ENCODE results near the gene NOXO1.

NOXO1 gene

DNA sequence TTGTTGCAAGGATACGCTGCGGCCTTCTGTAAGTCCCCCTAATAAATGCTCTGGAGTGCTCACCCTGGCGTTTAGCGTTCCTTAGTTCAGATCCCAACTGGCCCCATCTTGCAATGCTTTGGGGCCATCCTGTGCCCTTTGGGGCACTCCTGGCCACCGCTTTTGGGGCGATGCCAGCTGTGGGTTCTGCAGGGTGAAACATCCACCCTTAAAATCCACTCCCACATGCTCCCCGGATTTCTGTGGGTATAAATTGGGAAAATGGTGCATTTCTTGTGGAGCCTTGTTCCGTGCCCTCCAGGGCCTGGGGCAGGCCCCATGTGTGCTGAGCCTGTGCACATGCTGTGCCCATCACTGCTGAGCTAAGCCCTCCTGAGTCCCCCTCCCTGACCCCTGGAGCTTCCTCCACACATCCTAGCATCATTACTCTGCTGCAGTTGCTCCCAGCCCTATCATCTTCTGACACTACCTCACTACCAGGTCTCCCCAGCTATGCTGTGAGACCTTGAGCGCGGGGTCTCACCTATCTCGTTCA is 44.3 kb downstream of the NOXO1 start:
- ChIA-PET CTCF (no interaction called here), POLR2A (ENCODE audit: low non-redundant PET) (no interaction called here)
- no peak for DNase-seq (ENCODE audit: low spot score)
- peak overlapping the region; percentile 65; the same call in 1 of the 2 replicates for H3K27ac ChIP-seq
- TF ChIP-seq, protein P1, sequence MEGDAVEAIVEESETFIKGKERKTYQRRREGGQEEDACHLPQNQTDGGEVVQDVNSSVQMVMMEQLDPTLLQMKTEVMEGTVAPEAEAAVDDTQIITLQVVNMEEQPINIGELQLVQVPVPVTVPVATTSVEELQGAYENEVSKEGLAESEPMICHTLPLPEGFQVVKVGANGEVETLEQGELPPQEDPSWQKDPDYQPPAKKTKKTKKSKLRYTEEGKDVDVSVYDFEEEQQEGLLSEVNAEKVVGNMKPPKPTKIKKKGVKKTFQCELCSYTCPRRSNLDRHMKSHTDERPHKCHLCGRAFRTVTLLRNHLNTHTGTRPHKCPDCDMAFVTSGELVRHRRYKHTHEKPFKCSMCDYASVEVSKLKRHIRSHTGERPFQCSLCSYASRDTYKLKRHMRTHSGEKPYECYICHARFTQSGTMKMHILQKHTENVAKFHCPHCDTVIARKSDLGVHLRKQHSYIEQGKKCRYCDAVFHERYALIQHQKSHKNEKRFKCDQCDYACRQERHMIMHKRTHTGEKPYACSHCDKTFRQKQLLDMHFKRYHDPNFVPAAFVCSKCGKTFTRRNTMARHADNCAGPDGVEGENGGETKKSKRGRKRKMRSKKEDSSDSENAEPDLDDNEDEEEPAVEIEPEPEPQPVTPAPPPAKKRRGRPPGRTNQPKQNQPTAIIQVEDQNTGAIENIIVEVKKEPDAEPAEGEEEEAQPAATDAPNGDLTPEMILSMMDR (conservative IDR thresholded peaks at IDR 0.05; ENCODE audit: low read depth): no peak

DNA sequence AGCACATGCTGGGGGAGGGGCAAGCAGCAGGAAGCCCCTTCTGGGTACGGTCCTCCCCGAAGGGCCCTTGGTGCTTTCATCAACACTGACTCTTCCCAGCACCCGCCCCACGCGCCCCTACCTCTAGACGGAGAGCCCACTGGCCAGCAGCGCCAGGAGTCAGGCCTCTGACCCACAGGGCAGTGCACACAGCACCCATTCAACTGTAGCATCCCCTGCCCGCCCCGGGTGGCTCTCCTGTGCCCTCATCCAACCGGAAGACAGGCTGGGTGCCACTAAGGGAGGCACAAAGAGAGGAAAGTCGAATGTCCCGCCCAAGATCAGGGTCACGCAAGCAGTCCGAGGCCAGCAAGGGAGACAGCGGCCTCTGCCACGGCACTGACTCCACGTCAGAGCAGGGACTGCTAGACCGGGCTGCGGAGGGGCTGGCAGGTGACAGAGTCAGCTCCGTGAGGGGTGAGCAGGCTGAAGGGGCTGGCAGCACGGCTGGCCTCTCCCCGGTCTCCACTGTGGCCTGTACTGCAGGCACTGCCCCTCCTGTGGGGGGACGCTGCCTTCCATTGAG is 48.1 kb downstream of the NOXO1 start:
- TF ChIP-seq, protein P1 (conservative IDR thresholded peaks at IDR 0.05; ENCODE audit: low read depth): no peak
- POLR2A ChIA-PET (ENCODE audit: low non-redundant PET): no interaction called here
- no peak for DNase-seq (ENCODE audit: low spot score)
- H3K27ac ChIP-seq: no peak overlapping the region
- CTCF ChIA-PET: interaction anchor here (0.5 to 2.0 kb wide), 4 partner anchors 9 to 259 kb away, joined by 3 to 7 read pairs (median 4); no protein-coding TSS in a partner anchor

DNA sequence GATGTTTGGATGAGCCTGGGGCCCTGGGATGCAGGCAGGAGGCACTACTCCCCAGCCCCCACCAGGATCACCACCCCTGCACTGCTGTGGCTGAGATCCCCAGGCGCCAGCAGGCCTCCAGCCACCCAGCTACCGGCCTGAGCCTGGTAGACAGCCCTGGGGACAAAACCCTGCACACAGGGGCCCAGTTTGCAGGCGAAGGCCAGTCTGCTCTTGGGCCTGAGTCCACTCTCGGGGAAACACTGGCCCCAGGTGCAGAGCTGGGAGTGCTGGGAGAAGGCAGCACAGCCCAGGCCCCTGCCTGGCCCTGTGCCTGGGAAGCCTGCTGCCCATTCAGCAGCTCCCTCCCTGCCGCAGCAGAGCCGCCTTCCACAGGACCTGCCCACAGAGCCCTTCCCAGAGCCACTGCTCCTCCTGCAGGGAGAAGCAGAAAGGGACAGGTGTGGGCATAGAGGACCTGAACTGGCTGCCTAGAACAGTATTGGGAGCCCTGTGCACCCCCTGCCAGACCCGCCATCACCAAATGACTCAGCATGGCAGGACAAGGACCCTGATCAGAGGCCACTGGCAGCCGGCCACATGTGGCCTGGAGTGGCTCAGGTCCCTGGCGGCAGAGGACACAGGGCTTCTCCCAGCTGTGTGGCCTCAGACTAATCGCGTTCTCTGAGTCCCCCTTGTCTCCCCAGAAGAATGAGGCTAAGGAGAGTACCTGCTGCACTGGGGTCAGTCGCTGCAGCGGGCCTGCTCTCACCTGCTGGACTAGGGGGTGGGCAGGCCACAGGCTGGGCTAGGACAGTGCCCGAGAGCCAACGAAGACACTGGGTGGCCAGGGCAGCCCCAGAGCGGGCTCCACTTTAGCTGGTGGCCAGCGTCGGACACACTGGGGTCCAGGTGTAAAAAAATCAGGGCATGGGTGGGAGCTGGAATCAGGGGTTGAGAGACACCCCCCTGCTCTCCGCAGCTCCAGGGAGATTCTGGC is 48.9 kb downstream of the NOXO1 start:
- ChIA-PET POLR2A (ENCODE audit: low non-redundant PET) (no interaction called here), CTCF (interaction anchor here (0.5 to 2.0 kb wide), 9 partner anchors 8 to 260 kb away, joined by 3 to 7 read pairs (median 4); no protein-coding TSS in a partner anchor)
- H3K27ac ChIP-seq: no peak overlapping the region
- no peak for DNase-seq (ENCODE audit: low spot score)
- TF ChIP-seq, protein P1 (conservative IDR thresholded peaks at IDR 0.05; ENCODE audit: low read depth): no peak

DNA sequence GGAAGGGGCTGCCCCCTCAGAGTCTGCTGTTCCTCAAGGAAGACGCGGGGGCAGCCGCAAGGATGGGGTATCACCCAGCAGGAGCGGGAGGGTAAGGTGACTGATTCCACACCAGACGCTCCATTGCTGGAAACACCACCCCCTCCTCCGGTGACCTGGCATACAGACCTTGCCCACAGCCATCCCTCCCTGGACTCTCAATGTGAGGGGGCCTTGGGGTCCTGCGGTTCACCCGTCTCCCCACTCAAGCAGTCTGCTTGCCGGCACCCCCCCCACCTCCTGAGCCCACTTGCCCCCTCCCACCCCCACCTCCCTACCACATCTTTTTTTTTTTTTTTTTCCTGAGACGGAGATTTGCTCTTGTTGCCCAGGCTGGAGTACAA is 50.9 kb downstream of the NOXO1 start:
- CTCF ChIA-PET: interaction anchor here (0.6 to 2.5 kb wide), 7 partner anchors 11 to 101 kb away, joined by 3 to 12 read pairs (median 4); no protein-coding TSS in a partner anchor
- no peak for DNase-seq (ENCODE audit: low spot score)
- POLR2A ChIA-PET (ENCODE audit: low non-redundant PET): no interaction called here
- TF ChIP-seq, protein P1 (conservative IDR thresholded peaks at IDR 0.05; ENCODE audit: low read depth): no peak
- no peak overlapping the region; the same call in 1 of the 2 replicates for H3K27ac ChIP-seq

DNA sequence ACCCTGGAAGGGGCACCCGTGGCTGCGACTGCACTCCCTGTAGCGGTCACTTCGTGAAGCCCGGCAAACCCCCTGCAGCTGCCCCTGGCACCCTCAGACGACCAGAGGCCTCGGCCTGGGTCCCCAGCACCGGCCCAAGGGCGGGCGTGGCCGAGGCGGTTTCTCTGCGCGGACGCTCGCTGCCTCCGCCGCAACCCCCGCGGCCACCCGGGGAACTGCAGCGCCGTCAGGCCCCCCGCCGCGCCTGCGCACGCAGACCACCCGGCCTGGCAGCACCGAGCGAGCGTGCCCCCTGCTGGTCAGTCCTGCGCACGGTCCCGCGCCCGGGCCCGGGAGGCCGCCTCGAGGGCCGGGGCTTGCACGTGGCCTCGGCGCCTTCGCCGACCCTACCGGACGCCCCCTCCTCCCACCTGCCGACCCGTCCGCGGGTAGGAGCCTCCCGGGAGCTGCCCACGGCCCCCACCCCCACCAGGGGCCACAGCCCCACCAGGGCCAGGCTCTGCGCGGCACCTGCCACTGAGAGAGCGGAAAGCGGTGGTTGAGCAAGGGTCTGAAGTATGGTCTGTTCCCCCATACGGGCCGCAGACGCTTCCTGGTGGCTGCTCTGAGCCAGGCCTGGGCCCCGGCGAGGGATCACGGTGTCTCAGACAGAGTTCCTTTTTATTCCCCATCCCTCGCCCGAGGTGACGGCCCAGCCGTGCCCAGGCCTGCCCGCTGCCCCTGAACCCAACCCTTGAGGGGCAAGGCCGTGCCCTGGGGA is 51.5 kb downstream of the NOXO1 start:
- DNase-seq (ENCODE audit: low spot score): peak; percentile 84
- POLR2A ChIA-PET (ENCODE audit: low non-redundant PET): interaction anchor here (0.6 kb wide), 1 partner anchor 16 kb away, joined by 3 read pairs; no protein-coding TSS in a partner anchor
- CTCF ChIA-PET: interaction anchor here (0.5 to 2.5 kb wide), 19 partner anchors 11 to 930 kb away, joined by 3 to 12 read pairs (median 4); partner anchors contain the start of genes EME2 and MRPS34
- H3K27ac ChIP-seq: peak overlapping the region; percentile 71
- TF ChIP-seq, protein P1 (conservative IDR thresholded peaks at IDR 0.05; ENCODE audit: low read depth): peak; percentile 98

All from RWPE1 (cell line).